Limb (tissue), 2 donors: ENCODE measurements around the gene PFN1.
A peak's percentile ranks its signal among the peaks of the same experiment; 100 is the strongest.

ENCODE experiments used
- DNase-seq, 2 donors: peaks; one replicate each; pipeline ENCODE4 v3.0.0-alpha.2; 2016; ENCODE audit errors: extremely low spot score in 2 of 2

The PFN1 gene

DNA sequence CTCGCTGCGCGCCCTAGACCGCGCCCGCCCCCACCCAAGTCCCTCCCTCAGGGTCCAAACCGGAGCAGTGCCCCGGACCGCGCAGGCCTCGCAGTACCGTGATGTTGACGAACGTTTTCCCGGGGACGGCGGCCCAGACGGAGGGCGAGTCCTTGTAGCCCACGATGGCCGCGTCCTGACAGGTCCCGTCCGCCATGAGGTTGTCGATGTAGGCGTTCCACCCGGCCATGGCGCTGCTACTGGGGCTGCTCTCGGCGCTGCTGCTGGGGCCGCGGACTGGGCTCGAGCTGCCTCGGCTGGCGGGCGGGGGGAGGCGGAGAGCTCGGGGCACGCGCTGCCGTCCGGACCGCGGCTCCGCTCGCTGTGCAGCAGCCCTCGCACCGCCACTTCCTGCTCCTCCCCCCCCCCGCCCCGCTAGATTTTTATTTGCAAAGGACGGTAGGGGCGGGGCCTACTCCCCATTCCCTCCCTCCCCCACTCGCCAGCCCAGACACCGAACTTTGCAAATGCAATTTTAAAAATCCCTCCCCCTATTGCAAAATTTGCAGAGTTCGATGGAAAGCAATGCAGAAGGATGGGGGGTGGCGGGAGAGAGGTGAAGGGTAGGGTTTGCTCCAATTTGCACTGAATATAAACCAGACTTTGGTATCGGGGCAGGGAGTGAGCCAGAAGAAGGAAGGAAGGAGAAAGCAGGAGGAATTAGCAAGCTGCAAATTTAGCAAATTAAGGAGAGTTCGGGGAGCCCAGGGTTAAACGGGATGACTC, at the start of gene PFN1:
TSS of gene PFN1 (minus strand) at position 365 of the 765 bp plus-strand sequence. CDS start at position 229, 136 bp downstream.
- DNase-seq: peak; percentile 93 to 94

DNA sequence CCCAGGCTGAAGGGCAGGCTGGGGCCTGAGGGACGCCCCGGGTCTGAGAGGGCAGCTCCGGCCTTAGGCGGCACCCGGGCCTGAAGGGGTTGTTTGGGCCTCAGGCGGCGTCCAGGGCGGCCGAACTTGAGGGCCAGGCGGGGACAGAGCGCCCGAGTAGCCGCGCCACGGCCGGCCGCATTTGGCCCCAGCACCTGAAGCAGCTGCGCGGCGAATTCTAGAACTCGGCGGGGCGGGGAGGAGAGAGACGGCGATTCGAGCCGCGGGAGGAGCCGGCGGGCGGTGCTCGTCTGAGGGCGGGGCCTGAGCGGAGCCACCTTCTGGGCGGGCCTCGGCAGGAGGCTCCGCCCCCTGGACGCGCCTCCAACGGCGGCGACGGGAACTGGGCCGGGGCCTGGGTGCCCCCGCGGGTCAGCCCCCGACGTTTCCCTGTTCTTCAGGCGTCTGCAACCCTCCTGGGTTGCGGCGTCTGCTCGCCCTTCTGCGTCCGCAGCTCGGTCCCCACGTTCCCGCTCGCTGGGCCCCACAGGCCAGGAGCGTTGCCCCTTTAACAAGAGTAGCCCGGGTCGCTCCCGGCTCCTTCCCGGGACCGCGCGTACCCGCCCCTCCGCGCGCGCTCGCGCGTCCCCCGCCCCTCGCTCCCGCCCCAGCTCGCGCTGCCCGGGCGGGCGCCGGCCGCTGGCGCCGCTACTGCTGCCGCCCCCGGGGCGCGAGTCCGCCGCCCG, 49.1 kb upstream of the PFN1 start, which contains the start of the genes INCA1 and KIF1C:
TSS of gene INCA1 (minus strand) at position 221 of the 725 bp plus-strand sequence. CDS start 3,085 bp downstream, outside the sequence.
TSS of gene KIF1C (plus strand) at position 649 of the 725 bp plus-strand sequence. CDS start 2,297 bp downstream, outside the sequence.
- peak; percentile 93 to 95 for DNase-seq

DNA sequence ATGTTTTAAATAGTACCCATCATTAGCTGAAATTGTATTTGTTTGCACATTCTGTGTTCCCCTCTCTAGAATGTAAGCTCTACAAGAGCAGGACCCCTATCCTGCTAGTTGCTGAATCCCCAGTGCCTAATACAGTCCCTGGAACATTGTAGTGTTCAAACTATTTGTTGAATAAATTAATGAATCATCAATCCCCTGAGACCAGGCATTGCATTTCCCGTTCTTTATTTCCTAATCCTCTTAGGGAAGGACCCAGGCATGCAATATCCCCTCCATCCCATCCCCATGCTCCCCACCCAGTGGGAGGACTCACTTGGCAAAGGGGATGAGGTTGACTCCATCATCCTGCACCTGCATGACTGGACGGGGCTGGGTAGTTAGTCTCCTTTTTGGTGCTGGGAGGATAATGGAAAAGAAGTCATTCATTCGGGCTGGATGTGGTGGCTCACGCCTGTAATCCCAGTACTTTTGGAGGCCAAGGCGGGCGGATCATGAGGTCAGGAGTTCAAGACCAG, 45.8 kb upstream of the PFN1 start:
- DNase-seq: no peak

DNA sequence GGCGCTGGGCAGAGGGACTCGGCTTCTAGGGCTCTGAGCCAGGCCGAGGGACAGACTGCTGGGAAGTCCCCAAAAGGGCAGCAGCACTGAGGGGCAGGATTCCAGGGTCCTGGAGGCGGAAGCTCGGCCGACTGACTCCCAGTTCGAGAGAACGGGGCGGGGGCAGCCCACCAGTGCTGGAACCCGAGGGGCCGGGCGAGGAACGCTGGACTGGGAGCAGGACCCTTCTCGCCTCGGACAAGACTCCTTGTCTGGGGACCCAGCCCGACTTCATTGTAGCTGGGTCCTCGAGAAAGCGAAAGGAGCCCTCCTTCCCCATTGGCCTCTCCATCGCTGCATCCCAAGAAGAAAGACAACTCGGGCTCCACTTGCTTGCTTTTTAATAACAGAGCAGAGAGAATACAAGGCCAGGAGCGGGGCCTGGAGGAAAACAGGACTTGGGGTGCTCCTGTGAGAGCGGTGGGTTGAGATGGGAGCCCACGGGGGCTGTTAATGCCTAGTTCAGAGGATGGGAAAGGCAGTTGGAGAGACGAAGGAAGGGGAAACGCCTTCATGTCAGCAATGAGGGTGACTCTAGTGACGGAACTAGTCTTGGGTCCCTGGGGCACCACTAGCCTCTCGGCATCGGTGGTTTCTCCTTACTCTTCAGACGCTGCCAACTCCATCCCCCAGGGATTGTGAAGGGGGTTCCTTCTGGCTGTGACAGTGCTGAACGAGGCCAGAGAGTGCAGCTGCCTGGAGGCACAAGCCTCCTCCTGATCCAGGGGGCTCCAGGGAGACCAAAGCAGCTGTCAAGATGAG, 39.6 kb upstream of the PFN1 start:
- peak; percentile 7 to 49 for DNase-seq

DNA sequence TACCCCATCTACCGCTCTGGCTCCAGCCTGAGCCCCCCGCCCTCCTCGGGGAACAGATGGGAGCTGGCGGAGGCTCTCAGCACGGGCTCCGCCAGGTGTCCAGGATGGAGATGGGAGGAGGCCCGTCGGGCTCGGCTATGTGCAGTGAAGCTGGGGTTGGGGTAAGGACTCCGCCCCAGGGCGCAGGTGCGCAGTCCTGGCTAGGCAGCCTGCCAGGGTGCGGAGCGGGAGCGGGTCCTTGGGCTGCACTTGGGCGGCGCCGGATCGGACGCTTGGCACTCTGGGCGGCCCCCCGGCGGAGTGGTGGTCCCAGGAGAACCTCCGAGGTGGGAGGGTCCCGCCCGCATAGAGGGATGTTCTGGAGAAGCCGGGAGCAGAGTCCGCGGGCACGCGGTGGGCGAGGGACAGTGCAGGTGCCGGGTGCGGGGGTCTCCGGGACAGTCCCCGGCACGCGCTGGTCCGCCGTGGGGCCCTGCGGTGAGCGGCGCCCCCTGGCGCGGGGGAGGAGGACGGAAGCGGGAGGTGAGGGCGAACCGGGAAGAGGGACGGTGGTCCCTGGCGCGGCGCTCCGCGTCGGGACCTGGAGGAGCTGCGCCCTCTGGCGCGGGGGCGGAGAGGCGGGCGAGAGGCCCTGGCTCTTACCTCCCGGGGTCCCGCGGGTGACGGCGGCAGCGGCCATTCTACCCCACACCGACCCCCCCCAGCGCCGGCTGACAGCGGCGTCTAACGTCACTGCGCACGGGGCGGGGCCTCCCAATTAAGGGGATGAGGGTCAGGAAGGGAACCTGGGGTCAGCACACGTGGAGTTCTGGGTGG, 38.8 kb upstream of the PFN1 start, which contains the start of gene CAMTA2:
TSS of gene CAMTA2 (minus strand) at position 725 of the 816 bp plus-strand sequence. CDS start 1,453 bp downstream, outside the sequence.
- DNase-seq: peak; percentile 73 to 90

DNA sequence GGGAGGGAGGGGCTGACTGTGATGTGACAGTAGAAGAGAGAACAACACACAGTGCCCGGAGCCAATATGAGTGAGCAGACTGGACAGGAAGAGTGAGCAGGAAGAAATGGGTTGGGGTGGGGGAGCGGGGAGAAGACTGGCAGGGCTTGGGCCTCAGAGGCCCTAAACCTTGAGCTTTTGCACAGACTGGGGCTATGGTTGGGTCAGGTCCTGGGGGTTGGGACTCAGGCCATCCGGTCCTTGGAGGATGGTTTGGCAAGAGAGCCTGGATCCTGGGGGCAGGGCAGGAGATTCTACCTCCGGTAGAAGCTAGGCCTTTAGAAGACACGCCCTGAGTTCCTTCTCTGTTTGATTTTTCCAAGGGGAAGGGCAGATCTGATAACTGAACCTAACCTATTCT, 38.1 kb upstream of the PFN1 start:
- no peak for DNase-seq

DNA sequence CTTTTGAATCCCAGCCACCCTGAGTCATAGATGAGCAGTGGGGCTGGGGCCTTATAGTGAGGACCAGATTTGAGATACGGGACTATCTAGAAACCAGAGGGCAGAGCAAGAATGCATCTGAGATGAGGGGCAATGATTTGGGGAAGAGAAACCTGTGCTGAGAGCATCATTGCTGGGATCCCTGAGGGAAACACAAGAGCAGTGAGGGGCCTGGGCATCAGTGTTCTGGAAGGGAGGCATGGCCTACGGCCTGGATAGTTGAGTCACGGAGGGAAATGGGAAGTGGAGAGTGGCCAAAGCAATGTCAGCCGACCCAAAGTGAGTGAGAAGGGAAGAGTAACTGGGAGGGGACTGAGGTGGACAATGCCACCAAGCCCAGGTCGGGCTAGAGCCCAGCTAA, 34.0 kb upstream of the PFN1 start:
- DNase-seq: no peak

DNA sequence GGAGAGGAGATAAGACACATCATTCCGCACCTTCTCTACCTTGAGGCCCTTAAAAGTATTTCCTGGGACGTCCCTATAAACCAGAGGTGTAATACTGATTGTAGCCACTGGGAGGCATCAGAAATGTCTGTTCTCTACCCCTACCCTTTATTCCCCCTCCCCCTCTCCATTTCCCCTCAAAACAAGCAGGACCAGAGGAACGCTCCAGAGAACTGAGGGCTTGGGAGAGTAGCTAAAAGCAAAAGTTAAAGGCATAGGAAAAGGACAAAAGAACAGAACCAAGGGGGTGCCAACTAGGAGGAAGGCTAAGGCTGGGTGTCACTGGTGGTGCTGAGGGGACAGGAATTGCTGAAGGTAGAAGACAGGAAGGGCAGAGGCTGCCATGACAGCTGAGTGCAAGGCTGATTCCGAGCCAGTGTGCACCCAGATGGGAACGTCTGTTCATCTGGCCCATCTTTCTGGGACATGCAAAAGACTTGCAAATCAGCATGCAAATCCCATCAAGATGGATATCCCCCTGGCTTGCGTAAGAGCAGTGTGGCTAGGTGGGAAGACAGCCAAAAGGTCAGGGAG, 32.4 kb upstream of the PFN1 start:
- DNase-seq: peak; percentile 46 to 59

DNA sequence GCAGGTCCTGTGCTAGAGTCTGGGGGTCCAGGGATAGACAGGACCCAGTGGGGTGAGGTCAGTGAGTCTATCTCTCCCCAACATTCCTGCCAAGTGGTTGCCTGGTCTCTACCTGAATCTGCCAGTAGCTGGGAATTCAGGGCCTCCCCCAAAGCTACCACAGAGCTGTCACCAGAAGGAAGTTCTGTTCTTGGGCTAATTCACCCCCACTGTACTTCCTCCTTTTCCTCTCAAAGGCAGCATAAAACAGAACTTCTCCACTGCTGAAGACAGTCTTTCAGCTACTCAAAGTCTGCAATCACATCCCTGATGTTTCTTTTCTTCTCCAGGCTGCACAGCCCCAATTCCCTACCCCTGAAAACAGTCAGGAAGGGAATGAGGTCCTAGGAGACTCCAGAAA, 30.4 kb upstream of the PFN1 start:
- no peak for DNase-seq

DNA sequence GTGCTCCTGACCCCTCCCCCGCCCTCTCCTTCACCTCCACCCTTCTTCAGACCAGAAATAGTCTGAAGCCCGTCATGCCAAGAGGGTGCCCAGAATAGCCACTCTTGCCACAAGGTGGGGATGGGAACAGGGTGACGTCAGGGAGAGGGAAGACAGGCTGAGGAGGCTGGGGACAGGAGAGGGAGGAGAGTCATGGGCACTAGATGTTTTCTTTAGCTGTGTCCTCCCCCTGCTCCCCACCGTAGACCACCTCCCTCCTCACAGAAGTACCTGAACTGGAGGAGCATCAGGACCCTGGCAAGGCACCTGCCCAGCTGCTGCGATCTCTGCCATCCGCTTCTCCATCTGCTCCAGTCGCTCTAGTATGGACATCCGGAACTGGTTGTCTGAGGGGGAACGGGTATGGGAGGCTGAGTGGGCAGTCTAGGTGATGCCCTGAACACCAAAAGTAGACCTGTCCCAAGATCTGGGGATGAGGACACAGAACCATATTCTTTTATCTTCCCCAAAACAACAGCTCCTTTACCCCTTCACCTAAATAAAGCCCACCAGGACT, 25.9 kb upstream of the PFN1 start:
- DNase-seq: no peak

DNA sequence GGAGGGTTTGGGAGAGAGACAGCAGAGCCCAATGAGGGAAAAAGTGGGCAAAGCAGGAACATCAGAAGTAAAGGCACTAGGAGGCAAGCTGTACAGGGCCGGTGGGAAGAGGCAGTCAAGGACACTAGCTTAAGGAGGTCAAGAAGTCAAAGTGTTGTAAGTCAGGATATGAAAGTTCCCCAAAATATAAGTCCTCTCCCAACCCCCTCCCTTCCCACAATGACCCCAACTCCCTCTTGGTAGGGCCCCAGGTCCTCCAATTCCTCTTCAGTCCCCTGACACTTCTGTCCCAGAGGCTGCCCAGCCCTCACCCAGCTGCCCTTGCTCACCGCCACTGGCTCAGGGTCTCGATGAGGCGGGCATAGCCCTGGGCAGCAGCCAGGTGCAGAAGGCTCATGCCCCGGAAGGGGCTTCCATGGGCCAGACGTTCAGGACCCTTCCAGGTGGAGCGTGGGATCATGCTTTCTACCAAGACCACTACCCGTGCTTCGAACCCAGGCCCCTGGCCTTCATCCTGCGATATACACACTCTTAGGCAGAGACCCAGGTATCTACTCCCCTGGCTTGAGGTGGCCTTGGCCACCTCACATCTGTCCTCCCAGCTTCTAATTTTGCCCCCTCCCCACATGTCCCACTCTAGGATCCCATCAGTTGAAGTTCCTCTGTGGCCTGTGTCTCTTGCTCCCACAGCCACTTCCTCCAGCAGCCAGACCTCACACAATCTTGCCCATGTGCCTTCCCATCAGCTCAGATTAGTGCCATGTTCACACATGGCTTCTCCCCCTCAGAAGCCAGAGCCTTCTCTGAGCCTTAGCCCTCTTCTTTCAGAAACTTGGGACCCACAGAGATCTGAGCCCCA, 25.2 kb upstream of the PFN1 start:
- DNase-seq: no peak

DNA sequence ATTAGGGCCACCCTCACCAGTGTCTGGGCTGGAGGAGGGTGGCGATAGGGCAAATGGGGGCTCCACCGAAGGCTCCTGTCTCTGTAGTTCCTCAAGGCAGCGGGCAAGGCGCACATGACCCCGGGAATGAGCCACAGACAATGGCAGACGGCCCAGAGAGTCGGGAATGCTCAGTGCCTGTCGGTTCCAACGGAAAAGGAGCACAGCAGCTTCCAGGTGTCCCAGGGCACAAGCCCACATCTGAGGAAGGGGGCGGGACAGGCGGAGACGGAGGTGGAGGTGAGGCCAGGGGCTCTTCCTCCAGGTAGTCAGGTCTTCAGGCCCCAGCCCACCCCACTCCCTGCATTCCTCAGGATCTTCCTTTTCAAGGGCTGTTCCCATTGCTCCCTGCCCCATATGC, 24.4 kb upstream of the PFN1 start:
- no peak for DNase-seq

DNA sequence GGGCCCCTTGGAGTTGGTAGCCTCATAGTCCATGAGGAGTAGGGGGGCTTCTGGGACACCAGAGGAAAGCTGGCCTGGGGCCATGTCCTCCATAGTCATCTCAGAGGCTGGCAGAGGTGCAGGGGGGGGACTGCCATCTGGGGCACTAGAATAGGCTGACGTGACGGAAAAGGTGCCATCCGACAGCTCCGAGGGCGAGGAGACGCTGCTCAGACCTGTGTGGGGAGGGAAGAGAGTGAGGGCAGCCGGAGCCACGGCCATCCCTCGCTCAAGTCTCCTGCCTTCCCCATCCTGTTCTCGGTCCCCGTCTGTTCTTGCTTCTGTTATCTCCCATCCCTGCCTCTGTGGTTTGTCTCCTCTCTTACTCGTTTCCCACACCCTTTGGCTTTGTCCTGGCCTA, 24.0 kb upstream of the PFN1 start:
- DNase-seq: no peak

DNA sequence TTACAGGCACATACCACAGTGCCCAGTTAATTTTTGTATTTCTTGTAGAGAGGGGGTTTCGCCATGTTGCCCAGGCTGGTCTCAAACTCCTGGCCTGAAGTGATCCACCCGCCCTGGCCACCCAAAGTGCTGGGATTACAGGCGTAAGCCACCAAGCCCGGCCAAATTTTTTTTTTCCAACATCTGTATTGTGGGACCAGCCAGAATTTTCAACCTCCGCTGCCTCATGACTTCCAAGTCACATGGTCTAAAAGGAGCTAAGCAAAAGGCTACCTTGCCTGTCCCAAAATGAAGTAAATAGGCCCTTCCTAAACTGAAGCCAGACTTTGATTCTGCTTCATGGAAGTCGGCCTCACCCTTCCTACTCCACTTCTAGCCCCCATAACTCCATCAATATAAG, 23.5 kb upstream of the PFN1 start:
- DNase-seq: no peak

DNA sequence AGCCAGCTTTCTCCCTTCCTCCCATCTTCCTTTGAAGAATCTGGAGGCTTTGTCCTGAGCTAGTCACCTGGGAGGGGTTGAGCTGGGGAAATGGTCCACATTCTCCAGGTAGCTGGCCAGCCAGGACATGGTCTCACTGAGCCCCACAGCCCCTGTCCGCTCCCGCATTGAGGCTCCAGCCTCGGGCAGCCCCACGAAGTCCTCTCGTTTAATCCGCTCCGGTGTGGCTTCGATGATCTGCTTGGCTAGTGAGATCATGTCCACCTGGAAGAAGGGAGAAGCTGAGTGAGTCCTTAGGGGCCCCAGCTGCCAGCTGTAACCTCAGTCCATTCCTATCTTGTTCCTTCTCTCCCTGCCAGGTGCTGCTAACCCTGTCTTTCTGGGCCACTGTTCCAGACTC, 21.9 kb upstream of the PFN1 start:
- no peak for DNase-seq

DNA sequence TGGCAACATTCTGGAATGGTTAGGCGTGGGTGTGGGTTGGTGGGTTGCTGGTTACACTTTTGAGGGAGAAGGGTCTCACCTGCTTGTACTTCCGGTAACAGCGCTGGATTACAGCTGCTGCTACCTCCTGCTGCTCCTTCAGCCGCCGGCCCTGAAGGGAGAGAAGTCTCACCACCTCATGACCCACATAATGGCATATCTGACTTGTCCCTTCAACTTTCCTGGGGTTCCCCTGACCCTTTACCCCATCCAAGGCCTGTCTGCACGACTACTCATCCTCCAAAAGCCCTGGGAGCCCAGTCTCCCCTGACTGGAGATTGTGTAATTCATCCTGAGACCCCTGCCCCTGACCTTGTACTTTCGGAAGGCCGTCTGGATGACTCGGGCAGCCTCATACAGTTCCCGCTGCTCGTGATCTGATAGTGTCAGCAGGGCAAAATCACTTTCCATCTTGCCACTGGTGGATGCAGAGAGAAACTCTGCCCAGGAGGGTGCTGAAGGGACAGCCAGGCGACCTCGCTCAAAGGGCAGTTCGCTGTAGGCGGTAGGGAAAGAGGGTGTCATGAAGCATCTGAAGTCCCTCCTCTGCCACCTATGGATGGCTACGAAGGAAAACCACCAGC, 21.3 kb upstream of the PFN1 start:
- no peak for DNase-seq

DNA sequence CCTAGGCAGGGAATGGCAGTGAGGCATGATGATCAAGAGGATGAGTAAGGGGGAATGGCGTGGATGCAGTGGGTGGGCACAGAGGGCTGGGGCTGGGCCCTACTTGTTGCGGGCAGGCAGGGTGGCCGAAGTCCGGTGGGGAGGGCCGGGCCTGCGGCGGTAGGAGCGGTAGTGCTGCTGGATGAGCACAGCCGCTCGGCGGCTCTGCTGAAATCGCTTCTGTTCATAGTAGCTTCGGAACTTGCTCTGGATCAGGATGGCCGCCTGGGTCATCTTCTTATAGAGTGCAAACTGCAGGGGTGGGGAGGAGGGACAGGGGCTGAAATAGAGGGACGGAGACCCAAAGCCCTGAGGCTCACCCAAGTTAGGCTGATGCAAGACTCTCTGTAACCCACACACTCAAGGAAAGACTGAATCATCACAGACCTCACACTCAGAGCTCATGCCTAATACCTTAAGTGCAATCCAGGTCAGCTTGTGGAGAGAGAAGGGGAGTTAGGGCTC, 20.8 kb upstream of the PFN1 start:
- peak in 1 of 2 donors; percentile 38 for DNase-seq

DNA sequence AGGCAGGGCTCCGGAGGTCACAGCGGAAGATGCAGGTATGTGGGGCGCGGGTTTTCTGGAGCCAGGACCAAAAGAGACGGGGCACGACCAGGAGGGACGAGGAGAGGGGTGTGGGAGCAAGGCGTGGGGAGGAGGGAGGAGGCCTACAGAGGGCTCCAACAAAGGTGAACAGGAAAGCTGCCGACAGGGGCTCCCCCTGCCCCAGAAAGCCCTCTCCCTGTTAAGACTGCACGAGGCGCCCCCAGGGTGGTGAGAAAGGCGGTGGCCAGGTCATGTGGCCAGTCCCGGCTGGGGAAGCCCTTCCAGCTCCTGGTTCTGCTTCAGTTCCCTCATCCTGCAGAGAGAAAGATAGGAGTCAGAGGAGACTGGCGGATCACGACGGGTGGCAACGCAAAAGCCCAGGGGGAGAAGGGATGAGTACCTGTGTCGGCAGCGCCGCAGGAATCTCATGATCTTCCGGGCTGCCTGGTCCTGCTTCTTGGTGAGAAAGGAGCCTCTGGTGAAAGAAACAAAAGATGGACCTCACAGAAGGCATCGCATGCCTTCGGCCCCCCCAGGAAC, 20.2 kb upstream of the PFN1 start:
- no peak for DNase-seq
